ENCODE results near the gene RACK1.

RACK1 gene

GRCh38 chr5:181200816-181201215 lies 42.9 kb downstream of the RACK1 start:
- Histone ChIP-seq H3K9me3 (ENCODE audit: control insufficient read depth, insufficient read depth, low read length) (no peaks in the 10 kb centered on the region), H3K27ac (ENCODE audit: low read depth, low read length) (no peak overlapping the region), H3K9me2 (replicated peaks; ENCODE audit: control insufficient read depth, low read length) (no peaks in the 10 kb centered on the region), H4K20me1 (ENCODE audit: control insufficient read depth, insufficient read depth, low read depth, low read length) (no peaks in the 10 kb centered on the region), H3K79me2 (ENCODE audit: control insufficient read depth, low read length) (no peaks in the 10 kb centered on the region), H3K27me3 (ENCODE audit: control insufficient read depth, low read length) (peaks cover 55% of the 10 kb centered on the region), H3K36me3 (ENCODE audit: control insufficient read depth, low read length) (no peaks in the 10 kb centered on the region), H3F3A (ENCODE audit: control insufficient read depth, insufficient read depth) (peaks cover 16% of the 10 kb centered on the region), H3K4me3 (ENCODE audit: low read length) (no peak overlapping the region), H3K4me2 (ENCODE audit: low read length) (no peak overlapping the region), H3K4me1 (ENCODE audit: control insufficient read depth, low read length) (peaks cover 53% of the 10 kb centered on the region)
- TF ChIP-seq EZH2phosphoT487 (IDR thresholded peaks at IDR 0.05; ENCODE audit: borderline replicate concordance, low read length), result no peak
- TF ChIP-seq, protein P1, sequence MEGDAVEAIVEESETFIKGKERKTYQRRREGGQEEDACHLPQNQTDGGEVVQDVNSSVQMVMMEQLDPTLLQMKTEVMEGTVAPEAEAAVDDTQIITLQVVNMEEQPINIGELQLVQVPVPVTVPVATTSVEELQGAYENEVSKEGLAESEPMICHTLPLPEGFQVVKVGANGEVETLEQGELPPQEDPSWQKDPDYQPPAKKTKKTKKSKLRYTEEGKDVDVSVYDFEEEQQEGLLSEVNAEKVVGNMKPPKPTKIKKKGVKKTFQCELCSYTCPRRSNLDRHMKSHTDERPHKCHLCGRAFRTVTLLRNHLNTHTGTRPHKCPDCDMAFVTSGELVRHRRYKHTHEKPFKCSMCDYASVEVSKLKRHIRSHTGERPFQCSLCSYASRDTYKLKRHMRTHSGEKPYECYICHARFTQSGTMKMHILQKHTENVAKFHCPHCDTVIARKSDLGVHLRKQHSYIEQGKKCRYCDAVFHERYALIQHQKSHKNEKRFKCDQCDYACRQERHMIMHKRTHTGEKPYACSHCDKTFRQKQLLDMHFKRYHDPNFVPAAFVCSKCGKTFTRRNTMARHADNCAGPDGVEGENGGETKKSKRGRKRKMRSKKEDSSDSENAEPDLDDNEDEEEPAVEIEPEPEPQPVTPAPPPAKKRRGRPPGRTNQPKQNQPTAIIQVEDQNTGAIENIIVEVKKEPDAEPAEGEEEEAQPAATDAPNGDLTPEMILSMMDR (IDR thresholded peaks at IDR 0.05; ENCODE audit: low read depth, low read length, poor library complexity, severe bottlenecking), result no peak

- H3K9me3 ChIP-seq (ENCODE audit: control insufficient read depth, insufficient read depth, low read length), result no peaks in the 10 kb centered on the region
- no peak overlapping the region for H3K4me2 ChIP-seq (ENCODE audit: low read length)
- H3K4me1 ChIP-seq (ENCODE audit: control insufficient read depth, low read length), result peaks cover 45% of the 10 kb centered on the region
- TF ChIP-seq, protein P1 (IDR thresholded peaks at IDR 0.05; ENCODE audit: low read depth, low read length, poor library complexity, severe bottlenecking), result no peak
- no peak for TF ChIP-seq EZH2phosphoT487 (IDR thresholded peaks at IDR 0.05; ENCODE audit: borderline replicate concordance, low read length)
- H3F3A ChIP-seq (ENCODE audit: control insufficient read depth, insufficient read depth), result peaks cover 16% of the 10 kb centered on the region
- H3K27me3 ChIP-seq (ENCODE audit: control insufficient read depth, low read length), result peaks cover 47% of the 10 kb centered on the region
- H3K79me2 ChIP-seq (ENCODE audit: control insufficient read depth, low read length), result no peaks in the 10 kb centered on the region
- H3K4me3 ChIP-seq (ENCODE audit: low read length), result no peak overlapping the region
- H3K27ac ChIP-seq (ENCODE audit: low read depth, low read length), result no peak overlapping the region
- H4K20me1 ChIP-seq (ENCODE audit: control insufficient read depth, insufficient read depth, low read depth, low read length), result no peaks in the 10 kb centered on the region
- H3K9me2 ChIP-seq (replicated peaks; ENCODE audit: control insufficient read depth, low read length), result no peaks in the 10 kb centered on the region
- no peaks in the 10 kb centered on the region for H3K36me3 ChIP-seq (ENCODE audit: control insufficient read depth, low read length)
Measured at GRCh38 chr5:181199881-181200638, 43.6 kb downstream of the RACK1 start.

DNA sequence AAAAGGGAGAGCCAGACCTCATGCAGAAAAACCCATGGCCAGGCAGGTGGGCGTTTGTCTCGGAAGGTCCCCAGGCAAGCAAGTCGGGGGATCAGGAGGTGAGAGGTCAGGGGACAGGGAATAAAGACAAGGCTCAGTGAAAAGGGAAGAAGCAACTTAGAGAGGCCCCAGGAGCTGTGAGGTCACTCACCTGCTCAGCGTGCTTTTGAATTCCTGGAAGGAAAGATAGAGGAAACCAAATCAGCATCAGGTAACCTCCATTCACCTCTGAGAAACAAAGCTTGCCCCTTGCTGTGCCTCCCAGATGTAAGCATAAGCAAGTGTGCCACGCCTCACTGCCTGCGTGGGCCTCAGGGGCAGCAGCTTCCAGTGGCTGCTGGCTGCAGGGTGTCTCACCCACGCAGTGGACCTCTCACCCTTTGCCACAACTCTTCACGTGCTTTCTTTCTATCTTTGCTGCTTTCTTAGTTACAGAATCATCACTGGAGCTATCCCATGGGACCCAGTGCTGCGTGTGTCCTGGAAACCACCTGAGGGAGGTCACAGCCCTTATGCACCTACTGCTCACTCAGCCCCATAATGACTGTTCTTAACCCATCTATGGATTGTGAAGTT lies 44.7 kb downstream of the RACK1 start:
- H3F3A ChIP-seq (ENCODE audit: control insufficient read depth, insufficient read depth), result peaks cover 16% of the 10 kb centered on the region
- H3K9me3 ChIP-seq (ENCODE audit: control insufficient read depth, insufficient read depth, low read length), result no peaks in the 10 kb centered on the region
- H3K4me1 ChIP-seq (ENCODE audit: control insufficient read depth, low read length), result peaks cover 37% of the 10 kb centered on the region
- no peak overlapping the region for H3K27ac ChIP-seq (ENCODE audit: low read depth, low read length)
- no peak for TF ChIP-seq EZH2phosphoT487 (IDR thresholded peaks at IDR 0.05; ENCODE audit: borderline replicate concordance, low read length)
- TF ChIP-seq, protein P1 (IDR thresholded peaks at IDR 0.05; ENCODE audit: low read depth, low read length, poor library complexity, severe bottlenecking), result no peak
- peak overlapping the region; percentile 26 for H3K4me3 ChIP-seq (ENCODE audit: low read length)
- no peaks in the 10 kb centered on the region for H3K79me2 ChIP-seq (ENCODE audit: control insufficient read depth, low read length)
- H3K4me2 ChIP-seq (ENCODE audit: low read length), result peak overlapping the region; percentile 34
- H3K9me2 ChIP-seq (replicated peaks; ENCODE audit: control insufficient read depth, low read length), result no peaks in the 10 kb centered on the region
- no peaks in the 10 kb centered on the region for H3K36me3 ChIP-seq (ENCODE audit: control insufficient read depth, low read length)
- H4K20me1 ChIP-seq (ENCODE audit: control insufficient read depth, insufficient read depth, low read depth, low read length), result no peaks in the 10 kb centered on the region
- peaks cover 37% of the 10 kb centered on the region for H3K27me3 ChIP-seq (ENCODE audit: control insufficient read depth, low read length)

Data from DOHH2 (cell line).